Right atrium auricular region (tissue), 2 donors: Measurements from ENCODE around the gene LPP. TPM values are rescaled to one million over a fixed set of nuclear protein-coding genes. Genes with fewer than 3 reads are reported as not detected.

Source experiments
- DNase-seq: peaks from one replicate; pipeline ENCODE4 v3.0.0-alpha.2; 2019; ENCODE audit warnings: low spot score
- H3K27ac ChIP-seq, 2 donors: fragments of 200-600 bp; sonication (generic); 1 replicate in 1 of 2; 2 replicates in 1 of 2; pipeline ENCODE4 v1.5.1; 2016 to 2019
- H3K27me3 ChIP-seq, 2 donors: fragments of 200-600 bp; sonication (generic); one replicate each; pipeline versions ENCODE4 v1.5.1 to v1.6.0; 2017 to 2019
- H3K36me3 ChIP-seq: fragments of 200-600 bp; sonication (generic); one replicate; pipeline ENCODE4 v1.5.1; 2016
- H3K4me1 ChIP-seq, 2 donors: fragments of 200-600 bp; sonication (generic); one replicate each; pipeline versions ENCODE4 v1.5.1 to v1.6.0; 2017 to 2019
- H3K4me3 ChIP-seq, 2 donors: fragments of 200-600 bp; sonication (generic); 1 replicate in 1 of 2; 2 replicates in 1 of 2; pipeline ENCODE4 v1.5.1; 2017 to 2019; ENCODE audit warnings: mild to moderate bottlenecking in 1 of 2, moderate library complexity in 1 of 2
- H3K9me3 ChIP-seq, 2 donors: fragments of 200-600 bp; sonication (generic); one replicate each; pipeline ENCODE4 v1.5.1; 2019
- total RNA-seq, 2 donors: library from RNA; depleted of rRNA; stranded (reverse); fragments of >200 nt; gene quantifications; one replicate each; pipeline ENCODE4 v1.1.0, GENCODE V29; 2016
- TF ChIP-seq, protein P1 (sequence below), 2 donors: fragments of 200-600 bp; sonication (generic); IDR thresholded peaks; one replicate each; pipeline ENCODE4 v1.5.1; 2019; ENCODE audit warnings: antibody characterized with exemption in 2 of 2

The LPP gene
- total RNA-seq, 2 donors from 2014 or later, result 117 to 186 TPM

DNA sequence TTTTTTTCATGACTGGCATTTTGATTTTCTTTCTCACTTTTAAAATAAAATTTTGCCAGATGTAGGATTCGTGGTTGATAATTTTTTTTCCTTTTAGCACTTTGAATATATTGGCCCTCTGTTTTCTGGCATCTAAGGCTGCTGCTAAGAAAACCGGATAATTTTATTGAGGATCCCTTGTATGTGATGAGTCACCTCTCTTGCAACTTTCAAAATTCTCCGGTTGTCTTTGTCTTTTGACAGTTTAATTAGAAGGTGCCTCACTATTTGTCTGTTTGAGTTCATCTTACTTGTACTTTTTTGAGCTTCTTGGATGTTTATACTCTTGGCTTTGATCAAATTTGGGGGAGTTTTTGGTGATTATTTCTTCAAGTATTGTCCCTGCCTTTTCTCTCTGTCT is 349.7 kb downstream of the LPP start:
- no peak overlapping the region for H3K4me3 ChIP-seq
- no peak for DNase-seq
- H3K27ac ChIP-seq, result no peak overlapping the region
- no peaks in the 10 kb centered on the region for H3K36me3 ChIP-seq
- H3K4me1 ChIP-seq, result peaks cover 0 to 17% of the 10 kb centered on the region in 2 donors
- TF ChIP-seq, protein P1, sequence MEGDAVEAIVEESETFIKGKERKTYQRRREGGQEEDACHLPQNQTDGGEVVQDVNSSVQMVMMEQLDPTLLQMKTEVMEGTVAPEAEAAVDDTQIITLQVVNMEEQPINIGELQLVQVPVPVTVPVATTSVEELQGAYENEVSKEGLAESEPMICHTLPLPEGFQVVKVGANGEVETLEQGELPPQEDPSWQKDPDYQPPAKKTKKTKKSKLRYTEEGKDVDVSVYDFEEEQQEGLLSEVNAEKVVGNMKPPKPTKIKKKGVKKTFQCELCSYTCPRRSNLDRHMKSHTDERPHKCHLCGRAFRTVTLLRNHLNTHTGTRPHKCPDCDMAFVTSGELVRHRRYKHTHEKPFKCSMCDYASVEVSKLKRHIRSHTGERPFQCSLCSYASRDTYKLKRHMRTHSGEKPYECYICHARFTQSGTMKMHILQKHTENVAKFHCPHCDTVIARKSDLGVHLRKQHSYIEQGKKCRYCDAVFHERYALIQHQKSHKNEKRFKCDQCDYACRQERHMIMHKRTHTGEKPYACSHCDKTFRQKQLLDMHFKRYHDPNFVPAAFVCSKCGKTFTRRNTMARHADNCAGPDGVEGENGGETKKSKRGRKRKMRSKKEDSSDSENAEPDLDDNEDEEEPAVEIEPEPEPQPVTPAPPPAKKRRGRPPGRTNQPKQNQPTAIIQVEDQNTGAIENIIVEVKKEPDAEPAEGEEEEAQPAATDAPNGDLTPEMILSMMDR (IDR thresholded peaks at IDR 0.05), result no peak
- peaks cover 0 to 23% of the 10 kb centered on the region in 2 donors for H3K9me3 ChIP-seq
- H3K27me3 ChIP-seq, result no peaks in the 10 kb centered on the region

DNA sequence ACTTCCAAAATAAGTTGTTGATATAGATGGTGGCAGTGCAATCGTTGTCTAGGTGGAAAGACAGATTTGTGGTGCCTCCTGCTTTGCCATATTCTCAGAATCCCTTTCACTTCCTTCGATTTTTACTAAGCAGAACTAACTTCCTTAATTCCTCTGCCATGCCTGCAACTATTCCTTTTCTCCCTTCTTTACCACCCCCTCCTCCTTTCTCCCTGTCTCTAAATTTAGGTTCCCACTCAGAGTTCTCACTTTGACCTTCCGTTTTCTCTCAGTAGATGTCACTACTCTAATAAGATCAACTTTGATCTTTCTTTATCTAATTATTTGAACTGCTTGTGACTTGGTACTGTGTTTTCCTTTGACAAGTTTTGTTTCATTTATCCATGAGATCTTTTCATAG is 351.2 kb downstream of the LPP start:
- no peak for DNase-seq
- no peak overlapping the region for H3K4me3 ChIP-seq
- H3K36me3 ChIP-seq, result no peaks in the 10 kb centered on the region
- H3K27ac ChIP-seq, result no peak overlapping the region
- peaks cover 0 to 18% of the 10 kb centered on the region in 2 donors for H3K4me1 ChIP-seq
- TF ChIP-seq, protein P1 (IDR thresholded peaks at IDR 0.05), result no peak
- no peaks in the 10 kb centered on the region for H3K27me3 ChIP-seq
- H3K9me3 ChIP-seq, result peaks cover 0 to 23% of the 10 kb centered on the region in 2 donors

DNA sequence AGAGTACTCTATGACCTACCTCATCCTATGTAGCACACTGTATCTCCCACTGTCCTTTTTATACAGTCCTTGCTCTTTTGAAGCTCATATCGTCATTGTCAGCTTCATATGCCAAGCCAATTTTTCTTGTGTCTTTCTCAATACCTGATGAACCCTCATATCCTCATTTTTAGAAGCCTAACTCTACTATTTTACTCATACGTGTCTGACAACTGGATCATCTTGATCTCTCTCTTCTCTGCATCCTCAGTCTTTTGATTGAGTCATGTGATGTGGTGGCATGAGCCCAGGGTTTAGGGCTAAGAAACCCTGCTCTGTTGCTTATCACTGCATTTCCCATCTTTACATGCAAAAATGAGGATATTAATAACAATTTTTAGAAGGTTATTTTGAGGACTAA is 352.0 kb downstream of the LPP start:
- H3K36me3 ChIP-seq, result no peaks in the 10 kb centered on the region
- no peak overlapping the region for H3K4me3 ChIP-seq
- no peaks in the 10 kb centered on the region for H3K27me3 ChIP-seq
- peaks cover 0 to 26% of the 10 kb centered on the region in 2 donors for H3K4me1 ChIP-seq
- H3K9me3 ChIP-seq, result peaks cover 0 to 23% of the 10 kb centered on the region in 2 donors
- DNase-seq, result no peak
- H3K27ac ChIP-seq, result no peak overlapping the region
- TF ChIP-seq, protein P1 (IDR thresholded peaks at IDR 0.05), result no peak

DNA sequence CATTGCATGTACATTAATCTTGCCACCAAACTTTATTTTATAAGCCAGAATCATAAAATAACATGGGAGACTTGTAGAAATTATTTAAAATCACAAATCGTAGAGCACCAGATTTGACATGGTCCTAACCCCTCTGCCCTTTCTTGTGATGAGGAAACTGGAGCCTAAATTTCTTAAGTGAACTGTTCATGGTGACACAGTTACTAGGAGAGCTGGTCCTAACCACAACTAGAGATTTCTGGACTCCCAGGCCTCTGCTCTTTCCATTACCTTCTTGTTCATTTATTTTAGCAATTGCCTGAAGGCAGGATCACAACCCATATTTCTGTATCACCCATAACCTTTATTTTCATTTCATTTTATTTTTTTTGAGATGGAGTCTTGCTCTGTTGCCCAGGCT is 352.5 kb downstream of the LPP start:
- Histone ChIP-seq H3K27me3 (no peaks in the 10 kb centered on the region), H3K36me3 (no peaks in the 10 kb centered on the region), H3K9me3 (peaks cover 0 to 23% of the 10 kb centered on the region in 2 donors), H3K27ac (no peak overlapping the region), H3K4me1 (peaks cover 0 to 27% of the 10 kb centered on the region in 2 donors), H3K4me3 (no peak overlapping the region)
- no peak for DNase-seq
- TF ChIP-seq, protein P1 (IDR thresholded peaks at IDR 0.05), result no peak

DNA sequence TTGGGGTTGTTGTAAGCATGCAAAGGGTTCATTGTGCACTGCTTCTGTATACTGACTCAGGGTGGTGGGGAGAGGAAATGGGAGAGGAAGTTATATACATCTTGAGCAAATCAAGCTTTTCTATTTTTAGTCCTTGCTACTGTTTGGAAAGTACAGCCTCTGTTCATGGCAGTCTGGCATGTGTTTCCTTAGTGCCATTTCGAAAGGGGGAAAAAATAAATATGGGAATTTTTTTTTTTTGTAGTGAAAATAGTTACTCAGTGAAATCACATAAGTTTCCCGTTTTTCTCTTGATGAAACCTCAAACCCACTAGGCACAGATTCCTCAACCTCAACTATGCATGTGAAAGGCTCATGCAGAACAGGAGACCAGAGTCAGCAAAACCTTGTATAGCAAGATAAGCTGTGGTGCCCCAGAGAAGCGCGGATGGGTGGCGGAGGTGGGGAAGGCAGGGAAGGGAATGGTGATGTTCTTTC is 353.3 kb downstream of the LPP start:
- no peak for DNase-seq
- no peaks in the 10 kb centered on the region for H3K27me3 ChIP-seq
- H3K27ac ChIP-seq, result no peak overlapping the region
- no peak overlapping the region for H3K4me3 ChIP-seq
- TF ChIP-seq, protein P1 (IDR thresholded peaks at IDR 0.05), result no peak
- H3K9me3 ChIP-seq, result peaks cover 0 to 20% of the 10 kb centered on the region in 2 donors
- H3K36me3 ChIP-seq, result no peaks in the 10 kb centered on the region
- H3K4me1 ChIP-seq, result peaks cover 0 to 27% of the 10 kb centered on the region in 2 donors

DNA sequence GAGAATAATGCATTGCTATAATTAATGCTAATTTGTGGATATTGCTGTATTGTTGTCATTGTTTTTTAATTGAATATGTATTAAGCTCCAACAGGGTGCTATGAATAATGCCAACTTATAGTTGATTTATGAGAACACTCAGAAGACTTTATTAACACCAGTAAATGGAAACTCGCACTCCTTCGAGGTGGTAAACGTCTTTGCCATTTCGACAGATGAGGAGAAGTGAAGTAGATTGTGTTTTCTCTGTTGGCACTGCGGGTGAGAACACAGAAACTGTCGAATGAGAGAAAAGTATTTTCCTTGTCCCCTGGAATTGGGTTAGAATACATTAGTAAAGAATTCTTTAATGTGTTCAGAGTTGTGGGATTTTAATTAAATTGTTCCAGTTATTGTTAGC is 354.5 kb downstream of the LPP start:
- Histone ChIP-seq H3K4me3 (no peak overlapping the region), H3K9me3 (peaks cover 0 to 11% of the 10 kb centered on the region in 2 donors), H3K27ac (no peak overlapping the region), H3K4me1 (peaks cover 0 to 27% of the 10 kb centered on the region in 2 donors), H3K36me3 (no peaks in the 10 kb centered on the region), H3K27me3 (no peaks in the 10 kb centered on the region)
- TF ChIP-seq, protein P1 (IDR thresholded peaks at IDR 0.05), result no peak
- no peak for DNase-seq
